WI38 (cell line): ENCODE results near the gene HIGD2B.
"Not testable (repeated sequence)": the region's sequence is repeated elsewhere in the genome, so short reads cannot be mapped to it uniquely, and the experiment has no call there.

ENCODE experiments used
- H3K4me3 ChIP-seq: 2 replicates; pipeline ENCODE4 v1.5.1; 2011; ENCODE audit warnings: low read depth, mild to moderate bottlenecking, control low read depth, low read length
- CTCF ChIP-seq: IDR thresholded peaks from 2 replicates; pipeline ENCODE4 v1.5.1; 2012; ENCODE audit warnings: low read depth, mild to moderate bottlenecking, control low read depth, low read length

Gene HIGD2B

DNA sequence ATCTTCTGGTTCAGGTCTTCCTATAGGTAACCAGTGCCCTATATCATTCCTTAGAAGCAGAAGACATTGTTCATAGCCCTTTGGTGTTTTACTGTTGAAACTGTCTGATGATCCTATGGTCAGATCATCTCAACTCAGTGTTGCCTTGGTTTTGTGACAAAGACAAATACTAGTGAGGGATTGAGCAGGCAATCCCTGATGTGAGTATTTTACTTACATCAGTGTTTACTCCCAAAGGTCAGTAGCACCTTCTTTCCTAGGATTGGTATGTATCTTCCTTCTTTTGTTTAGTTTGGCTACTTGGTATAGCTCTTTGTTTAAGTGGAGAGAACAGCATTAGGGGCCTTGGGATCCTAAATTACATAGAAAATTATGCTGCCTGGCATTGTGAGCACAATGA, 41.2 kb upstream of the HIGD2B start:
- no peak for TF ChIP-seq CTCF

DNA sequence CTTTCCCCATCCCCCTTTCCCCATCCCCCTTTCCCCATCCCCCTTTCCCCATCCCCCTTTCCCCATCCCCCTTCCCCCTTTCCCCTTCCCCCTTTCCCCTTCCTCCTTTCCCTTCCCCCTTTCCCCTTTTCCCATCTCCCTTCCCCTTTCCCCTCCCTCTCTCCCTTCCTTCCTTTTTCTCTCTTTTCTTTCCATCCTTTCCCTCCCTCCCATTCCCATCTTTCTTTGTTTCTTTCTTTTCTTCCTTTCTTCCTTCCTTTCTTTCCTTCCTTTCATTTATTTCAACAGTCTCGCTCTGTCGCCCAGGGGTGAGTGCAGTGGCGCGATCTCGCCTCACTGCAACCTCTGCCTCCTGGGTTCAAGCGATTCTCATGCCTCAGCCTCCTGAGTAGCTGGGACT, 39.9 kb upstream of the HIGD2B start:
- not testable (repeated sequence) for H3K4me3 ChIP-seq

More for the DNA sequence above, 41.2 kb upstream of the HIGD2B start:
- H3K4me3 ChIP-seq: no peak overlapping the region

GRCh38 chr15:72725446-72725845, 39.5 kb upstream of the HIGD2B start:
- no peak for TF ChIP-seq CTCF
- H3K4me3 ChIP-seq: no peak overlapping the region

- TF ChIP-seq CTCF: no peak
Measured at GRCh38 chr15:72724028-72724427, 38.0 kb upstream of the HIGD2B start.

DNA sequence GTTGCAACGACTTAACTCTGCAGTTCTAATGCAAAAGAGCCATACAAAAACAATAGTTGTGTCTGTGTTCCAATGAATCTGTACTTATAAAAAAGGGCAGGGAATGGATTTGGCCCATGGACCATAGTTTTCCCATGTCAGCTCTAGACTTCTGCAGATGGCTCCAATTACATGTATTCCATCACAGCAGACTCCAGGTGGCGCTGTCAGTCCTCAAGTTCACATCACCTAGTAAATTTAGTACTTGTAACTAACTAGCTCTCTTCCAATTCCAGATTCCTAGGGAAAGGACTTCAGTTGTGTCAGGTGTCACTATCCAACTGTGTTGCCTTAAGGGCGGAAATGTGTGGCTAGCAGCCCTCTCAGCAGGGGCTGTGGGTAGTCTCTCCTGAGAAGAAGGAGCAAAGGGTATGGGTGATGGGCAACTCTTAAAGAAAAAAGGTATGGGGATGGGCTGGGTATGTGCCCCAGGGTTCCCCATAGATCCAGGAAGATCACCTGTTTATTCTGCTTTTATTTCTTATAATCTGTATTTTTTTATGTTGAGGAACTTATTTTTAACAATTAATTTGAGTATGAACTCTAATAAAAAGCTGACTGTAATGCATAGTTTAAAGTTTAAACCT, 36.2 kb upstream of the HIGD2B start:
- no peak overlapping the region for H3K4me3 ChIP-seq
- peak; percentile 69 for TF ChIP-seq CTCF

More at GRCh38 chr15:72724028-72724427, 38.0 kb upstream of the HIGD2B start:
- H3K4me3 ChIP-seq: no peak overlapping the region

DNA sequence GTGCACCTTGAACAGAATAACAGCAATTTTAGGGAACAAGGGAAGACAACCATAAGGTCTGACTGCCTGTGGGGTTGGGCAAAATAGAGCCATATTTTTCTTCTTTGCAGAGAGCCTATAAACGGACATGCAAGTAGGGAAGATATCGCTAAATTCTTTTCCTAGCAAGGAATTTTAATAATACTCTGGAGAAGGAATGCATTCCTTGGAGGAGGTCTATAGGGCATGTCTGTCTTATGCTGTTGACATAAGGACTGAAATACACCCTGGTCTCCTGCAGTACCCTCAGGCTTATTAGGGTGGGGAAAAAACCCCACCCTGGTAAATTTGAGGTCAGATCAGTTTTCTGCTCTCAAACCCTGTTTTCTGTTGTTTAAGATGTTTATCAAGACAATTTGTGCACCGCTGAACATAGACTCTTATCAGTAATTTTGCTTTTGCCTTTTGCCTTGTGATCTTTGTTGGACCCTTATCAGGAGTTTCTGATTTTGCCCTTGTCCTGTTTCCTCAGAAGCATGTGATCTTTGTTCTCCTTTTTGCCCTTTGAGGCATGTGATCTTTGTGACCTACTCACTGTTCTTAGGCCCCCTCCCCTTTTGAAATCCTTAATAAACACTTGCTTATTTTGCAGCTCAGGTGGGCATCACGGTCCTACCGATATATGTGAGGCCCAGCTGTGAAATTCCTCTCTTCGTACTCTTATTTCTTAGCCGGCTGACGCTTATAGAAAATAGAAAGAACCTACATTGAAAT, 22.7 kb upstream of the HIGD2B start:
- H3K4me3 ChIP-seq: not testable (repeated sequence)

GRCh38 chr15:72706266-72706665, 20.3 kb upstream of the HIGD2B start:
- TF ChIP-seq CTCF: no peak
- no peak overlapping the region for H3K4me3 ChIP-seq

DNA sequence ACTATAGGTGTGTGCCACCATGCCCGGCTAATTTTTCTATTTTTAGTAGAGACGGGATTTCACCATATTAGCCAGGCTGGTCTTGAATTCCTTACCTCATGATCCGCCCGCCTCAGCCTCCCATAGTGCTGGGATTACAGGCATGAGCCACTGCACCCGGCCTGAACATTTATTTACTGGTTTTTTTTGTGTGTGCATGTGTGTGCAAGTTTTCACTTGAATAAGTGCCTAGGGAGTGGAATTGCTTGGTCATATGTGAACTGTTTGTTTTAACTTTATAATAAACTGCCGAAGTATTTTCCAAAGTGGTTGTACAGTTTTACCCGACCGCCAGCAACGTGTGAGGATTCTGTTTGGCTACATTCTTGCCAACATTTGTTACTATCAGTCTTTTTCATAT, 14.1 kb upstream of the HIGD2B start:
- H3K4me3 ChIP-seq: no peak overlapping the region
- TF ChIP-seq CTCF: no peak
